Fibroblast of lung (primary cell): ENCODE results near the gene GPR137. TPM values are rescaled to one million over a fixed set of nuclear protein-coding genes. Genes with fewer than 3 reads are reported as not detected.
"Not testable (repeated sequence)": the region's sequence is repeated elsewhere in the genome, so short reads cannot be mapped to it uniquely, and the experiment has no call there.

Experiments used
- DNase-seq, 2 donors: peaks; one replicate each; pipeline versions ENCODE4 v3.0.0 to v3.0.0-alpha.2; 2010; ENCODE audit warnings: low read depth in 2 of 2
- H2AFZ ChIP-seq: 2 replicates; pipeline ENCODE4 v1.5.1; 2012; ENCODE audit warnings: low read length, control low read depth, inconsistent platforms
- H3K27ac ChIP-seq: 2 replicates; pipeline ENCODE4 v1.5.1; 2011; ENCODE audit warnings: low read length, control low read depth; ENCODE audit not compliant: insufficient read depth
- H3K27me3 ChIP-seq: 2 replicates; pipeline ENCODE4 v1.5.1; 2011; ENCODE audit warnings: mild to moderate bottlenecking, low read length; ENCODE audit not compliant: control insufficient read depth, insufficient read depth
- H3K36me3 ChIP-seq: 2 replicates; pipeline ENCODE4 v1.5.1; 2011; ENCODE audit warnings: low read length; ENCODE audit not compliant: control insufficient read depth, insufficient read depth
- H3K4me1 ChIP-seq: 2 replicates; pipeline ENCODE4 v1.5.1; 2011; ENCODE audit warnings: low read length; ENCODE audit not compliant: control insufficient read depth, insufficient read depth; ENCODE audit errors: extremely low read depth
- H3K4me2 ChIP-seq: 2 replicates; pipeline ENCODE4 v1.5.1; 2011; ENCODE audit warnings: low read length, control low read depth; ENCODE audit not compliant: insufficient read depth; ENCODE audit errors: extremely low read depth
- H3K4me3 ChIP-seq, 4 experiments: fragments of 200-600 bp in 1 of 4; sonication (generic) in 1 of 4; replicated peaks in 1 of 4; 2 replicates each; pipeline ENCODE4 v1.5.1; 2011 to 2016; ENCODE audit warnings: low read length in 4 of 4, low read depth in 3 of 4, mild to moderate bottlenecking in 3 of 4, control low read depth in 2 of 4, inconsistent platforms in 1 of 4, mixed read lengths in 1 of 4; ENCODE audit not compliant: insufficient read depth in 1 of 4; ENCODE audit errors: control extremely low read depth in 1 of 4
- H3K79me2 ChIP-seq: 2 replicates; pipeline ENCODE4 v1.5.1; 2012; ENCODE audit warnings: mild to moderate bottlenecking, low read length, inconsistent platforms; ENCODE audit not compliant: control insufficient read depth, insufficient read depth
- H3K9ac ChIP-seq: 2 replicates; pipeline ENCODE4 v1.5.1; 2011; ENCODE audit warnings: mild to moderate bottlenecking, low read length, control low read depth; ENCODE audit not compliant: insufficient read depth
- H3K9me3 ChIP-seq: 2 replicates; pipeline ENCODE4 v1.5.1; 2012; ENCODE audit warnings: low read depth, low read length; ENCODE audit not compliant: control insufficient read depth, insufficient read depth
- H4K20me1 ChIP-seq: 2 replicates; pipeline ENCODE4 v1.5.1; 2011; ENCODE audit warnings: low read length; ENCODE audit not compliant: control insufficient read depth, insufficient read depth; ENCODE audit errors: extremely low read depth
- CTCF ChIP-seq, 2 donors: IDR thresholded peaks in 1 of 2; conservative IDR thresholded peaks in 1 of 2; 1 replicate in 1 of 2; 2 replicates in 1 of 2; pipeline ENCODE4 v1.5.1; 2011 to 2012; ENCODE audit warnings: low read length in 2 of 2, control low read depth in 1 of 2, inconsistent platforms in 1 of 2, low read depth in 1 of 2, mild to moderate bottlenecking in 1 of 2
- EZH2 ChIP-seq: IDR thresholded peaks from 2 replicates; pipeline ENCODE4 v1.5.1; 2012; ENCODE audit warnings: low read length, control low read depth, mild to moderate bottlenecking; ENCODE audit errors: missing control alignments
- polyA plus RNA-seq, 2 donors: library from polyadenylated mRNA; depleted of rRNA in 1 of 2; stranded (reverse) in 1 of 2; unstranded in 1 of 2; fragments of >200 nt; gene quantifications; 2 replicates each; pipeline ENCODE4 v1.2.1, GENCODE V29; 2011 to 2012; ENCODE audit warnings: missing spikeins in 1 of 2
- total RNA-seq: library from RNA; depleted of rRNA; stranded (reverse); fragments of >200 nt; gene quantifications from 2 replicates; pipeline ENCODE4 v1.2.1, GENCODE V29; 2014

The GPR137 gene
- total and polyA plus RNA-seq, 2 donors (not counting 1 experiment from before 2014, with no cell fraction given): 10.7 to 10.9 TPM

- H3K27ac ChIP-seq, H4K20me1 ChIP-seq, DNase-seq, H3K27me3 ChIP-seq, H3K9me3 ChIP-seq, H3K4me2 ChIP-seq, H3K9ac ChIP-seq, H2AFZ ChIP-seq, H3K4me1 ChIP-seq: not testable (repeated sequence)
- peaks cover 11% of the 10 kb centered on the region for H3K36me3 ChIP-seq
- peaks cover 13% of the 10 kb centered on the region for H3K79me2 ChIP-seq
- H3K4me3 ChIP-seq: peak overlapping the region in 1 of 4 experiments; percentile 76
These were observed 30.2 kb downstream of the GPR137 start for GRCh38 chr11:64315667-64316526.

- Histone ChIP-seq H3K4me2 (peak overlapping the region; percentile 44), H3K27me3 (no peaks in the 10 kb centered on the region), H4K20me1 (no peaks in the 10 kb centered on the region), H3K4me1 (no peaks in the 10 kb centered on the region), H2AFZ (no peak overlapping the region), H3K4me3 (peak overlapping the region; percentile 73 to 97 (median 76)), H3K9ac (peak overlapping the region; percentile 92), H3K27ac (peak overlapping the region; percentile 97), H3K36me3 (peaks cover 11% of the 10 kb centered on the region), H3K9me3 (no peaks in the 10 kb centered on the region), H3K79me2 (peaks cover 13% of the 10 kb centered on the region)
- DNase-seq: no peak
- no peak for TF ChIP-seq CTCF (conservative IDR thresholded peaks at IDR 0.05 in 1 of 2, IDR thresholded peaks at IDR 0.05 in 1 of 2; ENCODE audit: low read depth in 1 of 2, low read length in 2 of 2)
- TF ChIP-seq EZH2: no peak
These were observed 31.1 kb downstream of the GPR137 start for GRCh38 chr11:64316672-64317324.

- H3K79me2 ChIP-seq: peaks cover 13% of the 10 kb centered on the region
- TF ChIP-seq CTCF (conservative IDR thresholded peaks at IDR 0.05 in 1 of 2, IDR thresholded peaks at IDR 0.05 in 1 of 2; ENCODE audit: low read depth in 1 of 2, low read length in 2 of 2) (no peak), EZH2 (no peak)
- H3K36me3 ChIP-seq: peaks cover 14% of the 10 kb centered on the region
- no peaks in the 10 kb centered on the region for H3K4me1 ChIP-seq
- H3K4me2 ChIP-seq: peak within 1 kb of the TSS; percentile 93
- no peaks in the 10 kb centered on the region for H4K20me1 ChIP-seq
- H3K27me3 ChIP-seq: no peaks in the 10 kb centered on the region
- H3K27ac ChIP-seq: peak within 1 kb of the TSS; percentile 97
- peak; percentile 97 to 99 for DNase-seq
- H3K4me3 ChIP-seq: peak within 1 kb of the TSS; percentile 73 to 97 (median 76)
- H2AFZ ChIP-seq: peak within 1 kb of the TSS; percentile 51
- peak within 1 kb of the TSS; percentile 92 for H3K9ac ChIP-seq
- H3K9me3 ChIP-seq: no peaks in the 10 kb centered on the region
These were observed 31.8 kb downstream of the GPR137 start, which contains the start of gene TRMT112 for GRCh38 chr11:64317325-64317960. Gene TRMT112 (minus strand): TSS chr11:64317559. CDS start chr11:64317526, 33 bp downstream.
